Lung (tissue), 12 donors: ENCODE results near the gene CRX. TPM values are rescaled to one million over a fixed set of nuclear protein-coding genes. Genes with fewer than 3 reads are reported as not detected.
"Not testable (repeated sequence)": the region's sequence is repeated elsewhere in the genome, so short reads cannot be mapped to it uniquely, and the experiment has no call there.

Experiments
- ATAC-seq: fragments of 200-7000 bp; cut with Tn5 transposase; one replicate; pipeline ENCODE4 v1.9.1; 2020; ENCODE audit warnings: moderate number of reproducible peaks; ENCODE audit not compliant: insufficient read depth, low FRiP score
- DNase-seq, 3 donors: peaks; one replicate each; pipeline ENCODE4 v3.0.0-alpha.2; 2013 to 2017
- H3K27ac ChIP-seq, 2 donors: one replicate each; pipeline ENCODE4 v1.5.1; 2013; ENCODE audit warnings: mild to moderate bottlenecking in 2 of 2, moderate library complexity in 2 of 2, control low read depth in 1 of 2, inconsistent platforms in 1 of 2, low read depth in 1 of 2, low read length in 1 of 2
- H3K27me3 ChIP-seq, 3 donors: one replicate each; pipeline ENCODE4 v1.5.1; 2013; ENCODE audit warnings: low read length in 2 of 3; ENCODE audit not compliant: control insufficient read depth in 3 of 3, insufficient read depth in 3 of 3
- H3K36me3 ChIP-seq, 4 donors: one replicate each; pipeline ENCODE4 v1.5.1; 2013; ENCODE audit warnings: low read length in 4 of 4, mild to moderate bottlenecking in 1 of 4, moderate library complexity in 1 of 4; ENCODE audit not compliant: control insufficient read depth in 4 of 4, insufficient read depth in 4 of 4
- H3K4me1 ChIP-seq, 5 donors: one replicate each; pipeline ENCODE4 v1.5.1; 2013; ENCODE audit warnings: low read length in 5 of 5, mild to moderate bottlenecking in 2 of 5, moderate library complexity in 1 of 5; ENCODE audit not compliant: control insufficient read depth in 5 of 5, insufficient read depth in 5 of 5
- H3K4me3 ChIP-seq: one replicate; pipeline ENCODE4 v1.5.1; 2013; ENCODE audit warnings: mild to moderate bottlenecking, control low read depth, moderate library complexity
- H3K9ac ChIP-seq, 2 donors: one replicate each; pipeline ENCODE4 v1.5.1; 2013; ENCODE audit warnings: low read length in 2 of 2, control low read depth in 1 of 2; ENCODE audit not compliant: insufficient read depth in 1 of 2
- H3K9me3 ChIP-seq, 4 donors: one replicate each; pipeline ENCODE4 v1.5.1; 2013; ENCODE audit warnings: low read length in 3 of 4, mild to moderate bottlenecking in 1 of 4, moderate library complexity in 1 of 4; ENCODE audit not compliant: control insufficient read depth in 4 of 4, insufficient read depth in 3 of 4
- WGBS, 2 donors: extraction: QIAGEN DNeasy Blood & Tissue Kit; methylation state at CpG; one replicate each; pipeline ENCODE4 v1.1.7; 2013; 5-methylcytosine and 5-hydroxymethylcytosine counted together
- polyA plus RNA-seq, 2 donors: library from polyadenylated mRNA; stranded (reverse); fragments of 200-250 nt; gene quantifications; one replicate each; pipeline ENCODE4 v1.2.1, GENCODE V29; 2013
- total RNA-seq, 2 donors: library from RNA; depleted of rRNA in 1 of 2; stranded (reverse); fragments of >200 nt in 1 of 2; gene quantifications; one replicate each; pipeline ENCODE4 v1.2.1, GENCODE V29; 2014 to 2021
- TF ChIP-seq, protein P1 (sequence below): IDR thresholded peaks from 2 replicates; pipeline ENCODE4 v1.5.1; 2012; ENCODE audit warnings: mild to moderate bottlenecking; ENCODE audit errors: control extremely low read depth, extremely low read depth
- donor health status: control.
- donor health status: control.
- donor health status: Bipolar disorder and iron deficiency.
- donor health status: healthy.
- donor health status: DM: yes; HTN: yes; CAD: no.

Gene CRX
- total and polyA plus RNA-seq, 4 donors = 0.02 TPM; not detected in 3

- Histone ChIP-seq H3K36me3 (no peaks in the 10 kb centered on the region), H3K27me3 (no peaks in the 10 kb centered on the region), H3K9ac (no peak overlapping the region), H3K9me3 (peaks cover 0 to under 1% (median 0%) of the 10 kb centered on the region in 4 donors), H3K4me3 (no peak overlapping the region), H3K27ac (no peak overlapping the region), H3K4me1 (no peaks in the 10 kb centered on the region)
- ATAC-seq = no peak
- WGBS, 2 donors = 88 to 89% methylated on average over 6 of the region's 6 CpGs
- no peak for DNase-seq
- TF ChIP-seq, protein P1, sequence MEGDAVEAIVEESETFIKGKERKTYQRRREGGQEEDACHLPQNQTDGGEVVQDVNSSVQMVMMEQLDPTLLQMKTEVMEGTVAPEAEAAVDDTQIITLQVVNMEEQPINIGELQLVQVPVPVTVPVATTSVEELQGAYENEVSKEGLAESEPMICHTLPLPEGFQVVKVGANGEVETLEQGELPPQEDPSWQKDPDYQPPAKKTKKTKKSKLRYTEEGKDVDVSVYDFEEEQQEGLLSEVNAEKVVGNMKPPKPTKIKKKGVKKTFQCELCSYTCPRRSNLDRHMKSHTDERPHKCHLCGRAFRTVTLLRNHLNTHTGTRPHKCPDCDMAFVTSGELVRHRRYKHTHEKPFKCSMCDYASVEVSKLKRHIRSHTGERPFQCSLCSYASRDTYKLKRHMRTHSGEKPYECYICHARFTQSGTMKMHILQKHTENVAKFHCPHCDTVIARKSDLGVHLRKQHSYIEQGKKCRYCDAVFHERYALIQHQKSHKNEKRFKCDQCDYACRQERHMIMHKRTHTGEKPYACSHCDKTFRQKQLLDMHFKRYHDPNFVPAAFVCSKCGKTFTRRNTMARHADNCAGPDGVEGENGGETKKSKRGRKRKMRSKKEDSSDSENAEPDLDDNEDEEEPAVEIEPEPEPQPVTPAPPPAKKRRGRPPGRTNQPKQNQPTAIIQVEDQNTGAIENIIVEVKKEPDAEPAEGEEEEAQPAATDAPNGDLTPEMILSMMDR = no peak
Measured at GRCh38 chr19:47806435-47806834, 15.3 kb upstream of the CRX start.

GRCh38 chr19:47813304-47813994 lies 8.3 kb upstream of the CRX start:
- H3K4me1 ChIP-seq = no peaks in the 10 kb centered on the region
- H3K27me3 ChIP-seq = no peaks in the 10 kb centered on the region
- no peaks in the 10 kb centered on the region for H3K36me3 ChIP-seq
- peaks cover 0 to 3% (median 0%) of the 10 kb centered on the region in 4 donors for H3K9me3 ChIP-seq
- no peak overlapping the region for H3K9ac ChIP-seq
- no peak overlapping the region for H3K27ac ChIP-seq
- TF ChIP-seq, protein P1 = peak; percentile 21
- no peak for ATAC-seq
- H3K4me3 ChIP-seq = no peak overlapping the region
- WGBS, 2 donors = 34 to 39% methylated on average over 17 of the region's 17 CpGs
- peak; percentile 56 to 74 (median 61) for DNase-seq

DNA sequence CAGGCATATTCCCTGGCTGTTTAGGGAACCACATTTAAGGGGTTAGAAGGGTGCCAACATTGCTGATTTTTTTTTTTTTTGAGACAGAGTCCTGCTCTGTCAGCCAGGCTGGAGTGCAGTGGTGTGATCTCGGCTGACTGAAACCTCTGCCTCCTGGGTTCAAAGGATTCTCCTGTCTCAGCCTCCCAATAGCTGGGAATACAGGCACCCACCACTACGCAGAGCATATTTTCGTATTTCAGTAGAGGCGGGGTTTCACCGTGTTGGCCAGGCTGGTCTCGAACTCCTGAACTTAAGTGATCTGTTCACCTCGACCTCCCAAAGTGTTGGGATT lies 7.8 kb upstream of the CRX start:
- Histone ChIP-seq H3K4me3 (no peak overlapping the region), H3K27me3 (peaks cover 0 to 2% (median 0%) of the 10 kb centered on the region in 3 donors), H3K4me1 (no peaks in the 10 kb centered on the region), H3K9ac (no peak overlapping the region), H3K9me3 (peaks cover 0 to 3% (median 0%) of the 10 kb centered on the region in 4 donors), H3K36me3 (no peaks in the 10 kb centered on the region), H3K27ac (no peak overlapping the region)
- ATAC-seq (no peak), DNase-seq (no peak)
- 57% methylated on average over 7 of the region's 7 CpGs for WGBS, 2 donors
- TF ChIP-seq, protein P1 = no peak

DNA sequence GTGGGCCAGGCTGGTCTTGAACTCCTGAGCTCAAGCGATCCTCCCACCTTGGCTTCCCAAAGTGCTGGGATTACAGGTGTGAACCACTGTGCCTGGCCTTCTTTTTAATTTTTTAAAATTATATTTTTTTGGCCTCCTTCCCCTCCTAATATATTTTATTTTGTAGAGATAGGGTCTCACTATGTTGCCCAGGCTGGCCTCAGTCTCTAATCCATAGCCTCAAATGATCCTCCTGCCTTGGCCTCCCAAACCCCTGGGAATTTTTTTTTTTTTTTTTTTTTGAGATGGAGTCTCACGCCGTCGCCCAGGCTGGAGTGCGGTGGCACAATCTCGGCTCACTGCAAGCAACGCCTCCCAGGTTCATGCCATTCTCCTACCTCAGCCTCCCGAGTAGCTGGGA lies 5.5 kb upstream of the CRX start:
- not testable (repeated sequence) for H3K27ac ChIP-seq, H3K36me3 ChIP-seq, H3K9ac ChIP-seq, ATAC-seq, DNase-seq, H3K4me3 ChIP-seq, H3K4me1 ChIP-seq, H3K9me3 ChIP-seq
- H3K27me3 ChIP-seq = peaks cover 0 to 18% (median 4%) of the 10 kb centered on the region in 3 donors
- WGBS, 2 donors = 94% methylated on average over 8 of the region's 8 CpGs

GRCh38 chr19:47818221-47818620 lies 3.5 kb upstream of the CRX start:
- H3K27ac ChIP-seq, H3K9me3 ChIP-seq, DNase-seq, H3K4me1 ChIP-seq, H3K9ac ChIP-seq, H3K36me3 ChIP-seq, H3K4me3 ChIP-seq, ATAC-seq: not testable (repeated sequence)
- 96% methylated on average over 1 of the region's 1 CpG for WGBS, 2 donors
- H3K27me3 ChIP-seq = peaks cover 0 to 21% (median 5%) of the 10 kb centered on the region in 3 donors
